PC-9 (cell line): ENCODE data around the gene BCCIP. TPM values are rescaled to one million over a fixed set of nuclear protein-coding genes. Genes with fewer than 3 reads are reported as not detected.

Source experiments
- BruUV-seq: library from RNA; stranded (reverse); fragments of 400-500 nt; replicated peaks from 2 replicates; lab custom pipeline; 2021; lab: Mats Ljungman, UMichigan
- CTCF ChIA-PET: fragments of 300-600 bp; sonication (Branson Sonifier 250); formaldehyde crosslinking; loops from one replicate; lab custom pipeline; 2022; ENCODE audit warnings: antibody characterized with exemption; lab: Charles Lee
- POLR2A ChIA-PET: fragments of 300-600 bp; sonication (Branson Sonifier 250); formaldehyde crosslinking; loops from one replicate; lab custom pipeline; 2022; ENCODE audit warnings: antibody characterized with exemption; ENCODE audit not compliant: unreplicated experiment; lab: Charles Lee
- DNase-seq, 2 experiments: peaks; one replicate each; pipeline versions ENCODE4 v3.0.0 to v3.0.0-alpha.2; 2015 to 2022; ENCODE audit warnings: mixed read lengths in 1 of 2
- H2AFZ ChIP-seq: fragments of 200-600 bp; sonication (generic); 2 replicates; pipeline ENCODE4 v1.8.1; 2017; ENCODE audit warnings: antibody characterized with exemption
- H3F3A ChIP-seq: fragments of 200-600 bp; sonication (generic); 2 replicates; pipeline ENCODE4 v1.8.1; 2017; ENCODE audit warnings: antibody characterized with exemption, mild to moderate bottlenecking, low read depth; ENCODE audit not compliant: insufficient read depth
- H3K27ac ChIP-seq: fragments of 200-600 bp; sonication (generic); 2 replicates; pipeline ENCODE4 v1.6.1; 2016; ENCODE audit warnings: mixed run types
- H3K27me3 ChIP-seq: fragments of 200-600 bp; sonication (generic); 2 replicates; pipeline ENCODE4 v1.6.1; 2016; ENCODE audit warnings: low read depth, mixed run types; ENCODE audit not compliant: insufficient read depth
- H3K36me3 ChIP-seq: fragments of 200-600 bp; sonication (generic); 2 replicates; pipeline ENCODE4 v1.6.1; 2016; ENCODE audit warnings: low read depth, mixed run types
- H3K4me1 ChIP-seq: fragments of 200-600 bp; sonication (generic); replicated peaks from 2 replicates; pipeline ENCODE4 v1.6.1; 2016; ENCODE audit warnings: mixed run types; ENCODE audit not compliant: insufficient read depth
- H3K4me2 ChIP-seq: fragments of 200-600 bp; sonication (generic); 2 replicates; pipeline ENCODE4 v1.6.1; 2017; ENCODE audit warnings: mixed run types
- H3K4me3 ChIP-seq: fragments of 200-600 bp; sonication (generic); 2 replicates; pipeline ENCODE4 v1.6.1; 2016; ENCODE audit warnings: mixed run types
- H3K79me2 ChIP-seq: fragments of 200-600 bp; sonication (generic); 2 replicates; pipeline ENCODE4 v1.6.1; 2017; ENCODE audit warnings: low read depth, mixed run types
- H3K9me2 ChIP-seq: fragments of 200-600 bp; sonication (generic); 2 replicates; pipeline ENCODE4 v1.8.1; 2017; ENCODE audit warnings: mild to moderate bottlenecking; ENCODE audit not compliant: insufficient read depth
- H3K9me3 ChIP-seq: fragments of 200-600 bp; sonication (generic); 2 replicates; pipeline ENCODE4 v1.8.1; 2016; ENCODE audit warnings: low read depth; ENCODE audit not compliant: insufficient read depth
- H4K20me1 ChIP-seq: fragments of 200-600 bp; sonication (generic); 2 replicates; pipeline ENCODE4 v1.8.1; 2017; ENCODE audit not compliant: insufficient read depth
- CTCF ChIP-seq: fragments of 200-600 bp; sonication (generic); conservative IDR thresholded peaks from 2 replicates; pipeline ENCODE4 v1.6.1; 2017; ENCODE audit warnings: mixed run types, antibody characterized with exemption, mild to moderate bottlenecking, moderate library complexity
- EZH2 ChIP-seq: fragments of 200-600 bp; sonication (generic); IDR thresholded peaks from 2 replicates; pipeline ENCODE4 v1.8.0; 2017; ENCODE audit warnings: antibody characterized with exemption, low read depth
- intact Hi-C: fragments of 100-400 bp; cut with micrococcal nuclease; formaldehyde crosslinking; loops from one replicate; pipeline ENCODE4 v1.10.0; 2022; ENCODE audit not compliant: unreplicated experiment
- total RNA-seq: library from RNA; stranded (reverse); gene quantifications from 2 replicates; pipeline ENCODE4 v1.2.3, GENCODE V29; 2021

Gene BCCIP
- total RNA-seq, 1 experiment from 2014 or later = 46.0 TPM

DNA sequence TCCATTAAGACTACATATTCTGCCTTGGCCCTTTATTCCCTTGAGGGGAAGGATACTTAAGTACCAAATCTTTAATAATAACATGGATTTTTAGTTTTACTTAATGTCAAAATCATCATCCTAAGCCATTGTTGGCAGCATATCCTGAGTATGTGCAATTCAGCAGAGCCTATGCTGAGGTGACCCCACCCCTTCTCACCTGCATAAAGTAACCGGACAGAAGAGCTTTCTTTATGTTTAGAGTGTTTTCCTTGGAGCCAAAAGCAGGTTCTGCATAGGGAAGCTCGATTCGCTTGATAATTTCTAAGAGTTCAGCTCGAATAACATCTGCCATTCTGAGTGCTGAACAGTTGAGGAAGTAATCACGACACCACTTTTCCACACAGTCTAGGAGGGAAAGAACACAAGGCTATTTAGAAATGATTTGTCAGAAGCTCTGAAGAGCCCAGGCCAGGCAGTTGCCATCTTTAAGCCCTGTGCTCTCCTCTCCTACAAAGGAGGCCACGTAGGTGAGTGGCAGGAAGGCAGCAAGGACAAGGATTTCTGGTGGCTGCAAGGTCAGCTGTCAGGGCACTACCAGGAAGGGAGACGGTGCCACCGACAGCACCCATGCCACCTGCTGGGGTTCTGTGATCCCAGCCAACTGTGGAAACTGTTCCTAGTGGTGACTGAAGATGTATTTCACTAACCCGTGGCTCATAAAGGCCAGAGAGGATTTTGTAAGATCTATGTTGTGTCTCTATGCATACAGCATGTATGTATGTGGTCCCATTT, 15.6 kb downstream of the BCCIP start:
- intact Hi-C loops = no loop called here
- Histone ChIP-seq H3K27me3 (no peaks in the 10 kb centered on the region), H4K20me1 (no peaks in the 10 kb centered on the region), H3F3A (peaks cover 8% of the 10 kb centered on the region; the same call in 1 of the 2 replicates), H3K4me2 (no peak overlapping the region), H3K4me3 (no peak overlapping the region), H3K4me1 (0 out of 2 replicates have a peak, but pooled peaks cover 8% of the 10 kb centered on the region), H3K9me2 (no peaks in the 10 kb centered on the region), H3K79me2 (no peaks in the 10 kb centered on the region), H3K27ac (no peak overlapping the region), H3K36me3 (no peaks in the 10 kb centered on the region), H3K9me3 (no peaks in the 10 kb centered on the region), H2AFZ (no peak overlapping the region)
- POLR2A ChIA-PET = no interaction called here
- no TSS peak for BruUV-seq
- TF ChIP-seq EZH2 (no peak), CTCF (no peak)
- CTCF ChIA-PET = no interaction called here
- DNase-seq = no peak

GRCh38 chr10:125840406-125840805, 17.1 kb downstream of the BCCIP start:
- CTCF ChIA-PET = no interaction called here
- no TSS peak for BruUV-seq
- H3K36me3 ChIP-seq = no peaks in the 10 kb centered on the region
- no peak overlapping the region for H2AFZ ChIP-seq
- H3K79me2 ChIP-seq = no peaks in the 10 kb centered on the region
- H3K27me3 ChIP-seq = no peaks in the 10 kb centered on the region
- H3K9me2 ChIP-seq = no peaks in the 10 kb centered on the region
- no peak overlapping the region for H3K4me3 ChIP-seq
- H3K9me3 ChIP-seq = no peaks in the 10 kb centered on the region
- TF ChIP-seq EZH2 = no peak
- no peak for TF ChIP-seq CTCF
- 0 out of 2 replicates have a peak, but pooled peaks cover 8% of the 10 kb centered on the region for H3K4me1 ChIP-seq
- no peak overlapping the region for H3K27ac ChIP-seq
- H4K20me1 ChIP-seq = no peaks in the 10 kb centered on the region
- intact Hi-C loops = no loop called here
- no peak overlapping the region for H3K4me2 ChIP-seq
- POLR2A ChIA-PET = no interaction called here
- peaks cover 8% of the 10 kb centered on the region; the same call in 1 of the 2 replicates for H3F3A ChIP-seq
- DNase-seq = no peak

DNA sequence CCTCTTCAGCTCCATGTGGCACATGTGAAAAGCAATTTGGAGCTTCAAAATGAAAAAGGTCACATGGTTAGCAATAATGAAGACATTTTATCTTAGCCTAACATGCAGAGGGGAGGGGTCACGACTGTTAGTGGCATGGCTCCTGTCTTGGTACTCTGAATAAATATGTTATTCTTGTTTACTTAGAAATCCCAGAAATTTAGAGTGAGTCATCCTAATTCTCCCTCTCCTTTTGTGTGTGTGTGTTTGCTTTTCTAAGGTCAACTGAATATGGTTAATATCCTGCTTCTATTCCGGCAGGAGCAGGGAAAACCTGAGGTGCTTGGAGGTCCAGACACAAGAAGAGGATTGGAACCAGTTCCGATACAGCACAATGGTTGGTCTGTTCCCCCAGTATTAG, 17.6 kb downstream of the BCCIP start:
- Histone ChIP-seq H3F3A (peaks cover 8% of the 10 kb centered on the region; the same call in 1 of the 2 replicates), H3K9me3 (no peaks in the 10 kb centered on the region), H3K79me2 (no peaks in the 10 kb centered on the region), H3K4me2 (no peak overlapping the region), H3K36me3 (no peaks in the 10 kb centered on the region), H3K4me3 (no peak overlapping the region), H4K20me1 (no peaks in the 10 kb centered on the region), H3K4me1 (0 out of 2 replicates have a peak, but pooled peaks cover 8% of the 10 kb centered on the region), H3K27ac (no peak overlapping the region), H3K9me2 (no peaks in the 10 kb centered on the region), H2AFZ (no peak overlapping the region), H3K27me3 (no peaks in the 10 kb centered on the region)
- DNase-seq = no peak
- intact Hi-C loops = no loop called here
- TF ChIP-seq CTCF (no peak), EZH2 (no peak)
- no TSS peak for BruUV-seq
- POLR2A ChIA-PET = no interaction called here
- CTCF ChIA-PET = no interaction called here
